ENCODE data around the gene SLC25A13.

SLC25A13 gene

DNA sequence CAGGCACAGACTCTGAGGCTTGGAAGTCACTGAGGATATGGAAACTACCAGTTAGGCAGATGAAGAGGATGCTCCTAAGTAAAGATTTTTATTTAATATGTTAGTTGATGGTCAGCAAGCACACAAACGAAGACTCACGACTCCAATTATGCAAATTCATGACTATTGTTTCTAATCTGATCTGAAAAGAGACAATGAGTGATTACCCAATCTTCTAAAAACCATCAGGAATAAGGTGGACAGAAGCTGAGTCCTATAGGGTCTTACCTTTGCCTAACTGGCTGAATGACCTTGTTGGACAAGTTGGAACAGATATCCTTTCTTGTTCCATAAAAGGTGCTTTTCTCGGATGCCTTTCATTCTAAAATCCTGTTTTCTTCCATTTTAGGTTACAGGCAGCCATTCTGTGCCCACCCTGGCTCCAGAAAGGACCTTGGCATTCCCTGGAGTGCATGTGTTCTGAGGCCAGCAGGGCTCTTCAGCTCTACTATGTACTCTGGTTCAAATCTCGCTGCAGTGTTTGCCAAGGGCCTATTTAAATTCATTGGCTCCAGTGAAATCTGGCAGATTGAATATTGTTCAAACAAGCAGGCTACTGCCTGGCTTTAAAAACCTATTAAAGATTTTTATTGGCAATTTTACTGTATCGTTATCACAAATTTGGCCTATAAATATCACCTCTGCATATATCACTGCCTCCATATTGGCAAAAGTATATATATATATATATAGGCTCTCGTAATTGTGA, 77.5 kb downstream of the SLC25A13 start:
- DNase-seq (ENCODE audit: low read depth in 2 of 2): no peak

GRCh38 chr7:96243241-96243640, 78.7 kb downstream of the SLC25A13 start:
- no peak for DNase-seq (ENCODE audit: low read depth in 2 of 2)

- no peak for DNase-seq (ENCODE audit: low read depth in 2 of 2)
Measured at GRCh38 chr7:96241855-96242254, 80.0 kb downstream of the SLC25A13 start.

- no peak for DNase-seq (ENCODE audit: low read depth in 2 of 2)
Measured at GRCh38 chr7:96238976-96239766, 82.7 kb downstream of the SLC25A13 start.

DNA sequence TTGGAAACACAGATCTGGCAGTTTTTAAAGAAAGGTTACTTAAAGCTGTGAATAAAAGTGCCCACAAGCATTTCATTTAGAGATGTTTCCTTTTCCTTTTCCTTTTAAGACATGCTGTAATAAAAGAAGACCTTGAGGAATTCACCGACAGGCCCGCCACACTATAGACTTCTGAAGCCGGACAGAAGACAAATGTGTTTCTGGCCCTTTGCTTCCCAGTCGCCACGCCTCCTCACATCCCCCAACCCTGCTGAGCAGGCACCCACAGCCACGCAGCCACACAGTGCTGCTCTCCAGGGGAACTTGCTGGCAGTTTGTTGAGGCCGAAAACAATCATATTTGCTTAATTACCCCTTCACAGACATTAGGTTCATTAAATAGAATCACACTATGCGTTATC, 83.4 kb downstream of the SLC25A13 start:
- DNase-seq (ENCODE audit: low read depth in 2 of 2): no peak

- no peak for DNase-seq (ENCODE audit: low read depth in 2 of 2)
Measured at GRCh38 chr7:96237040-96237439, 84.9 kb downstream of the SLC25A13 start.

DNA sequence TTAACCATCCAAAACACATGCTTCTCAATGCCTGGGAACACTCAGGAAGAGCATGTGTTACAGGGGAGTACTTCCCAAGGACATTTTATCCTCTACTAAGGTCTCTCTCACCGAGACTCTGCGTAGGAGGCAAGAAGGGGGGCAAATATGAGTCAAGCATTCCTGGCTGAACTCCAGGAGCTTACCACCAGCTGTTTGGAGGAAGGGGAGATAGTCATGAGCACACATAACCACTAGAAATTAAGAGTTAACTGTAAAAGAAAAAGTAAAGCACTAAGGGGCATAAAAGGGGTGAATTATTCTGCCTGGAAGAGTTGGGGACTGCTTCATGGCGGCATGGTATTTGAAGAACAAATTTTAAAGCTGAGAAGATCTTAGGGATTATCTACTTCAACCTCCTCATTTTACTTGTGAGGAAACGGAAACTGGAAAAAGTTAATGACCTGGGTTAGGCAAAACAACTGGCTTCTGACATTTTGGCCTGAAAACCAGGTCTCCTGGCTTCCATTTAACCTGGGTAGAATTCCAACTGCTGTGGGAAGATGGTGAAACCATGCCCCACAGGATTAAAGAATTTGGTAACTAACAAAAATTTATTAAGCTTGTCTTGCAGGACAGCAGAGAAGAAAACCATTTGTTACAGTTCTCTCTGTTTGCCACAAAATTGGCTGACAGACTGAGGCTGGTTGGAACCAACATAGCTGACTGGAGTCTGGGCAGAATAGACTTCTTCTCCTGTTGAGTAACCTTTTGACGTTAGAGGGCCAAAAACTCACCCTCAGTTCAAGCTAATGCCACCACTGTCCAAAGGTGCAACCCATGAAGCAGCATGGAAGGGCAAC, 85.5 kb downstream of the SLC25A13 start:
- no peak for DNase-seq (ENCODE audit: low read depth in 2 of 2)

DNA sequence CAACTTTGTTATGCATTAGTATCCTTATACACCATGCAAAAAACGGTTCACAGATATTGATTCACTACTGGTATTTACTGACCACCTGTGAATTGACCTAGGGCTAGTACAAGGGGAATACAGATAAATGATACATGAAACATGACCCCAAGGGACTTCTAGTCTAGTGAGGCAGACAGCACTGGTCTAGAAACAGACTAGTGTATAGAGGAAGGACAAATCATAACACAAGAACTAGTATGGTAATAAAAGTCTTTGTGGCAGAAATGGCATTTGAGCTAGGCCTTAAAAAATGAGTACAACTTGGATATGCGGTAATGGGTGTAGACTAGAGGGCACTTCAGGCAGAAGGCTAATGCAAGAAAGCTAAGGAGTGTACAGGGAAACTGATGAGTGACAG, 86.6 kb downstream of the SLC25A13 start:
- no peak for DNase-seq (ENCODE audit: low read depth in 2 of 2)

- DNase-seq (ENCODE audit: low read depth in 2 of 2): no peak
Measured at GRCh38 chr7:96233528-96234154, 88.3 kb downstream of the SLC25A13 start.

DNA sequence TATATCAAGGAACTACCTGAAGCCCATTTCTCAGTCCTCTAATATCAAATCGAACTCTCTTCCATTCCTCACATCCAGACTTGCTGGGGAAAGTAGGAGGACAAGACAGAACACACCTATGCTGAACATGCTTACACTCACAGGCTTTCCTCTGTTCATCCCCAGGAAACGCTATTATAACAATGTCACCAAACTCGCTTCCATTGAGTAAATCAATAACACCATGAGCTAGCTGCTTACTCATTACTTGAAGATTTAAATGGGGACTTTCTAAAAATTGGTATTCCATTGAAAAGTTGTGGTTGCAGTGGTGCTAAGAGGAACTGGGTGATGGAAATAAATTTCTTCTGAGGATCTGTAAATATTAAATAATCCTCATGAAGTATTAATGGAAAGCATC, 88.8 kb downstream of the SLC25A13 start:
- DNase-seq (ENCODE audit: low read depth in 2 of 2): no peak

DNA sequence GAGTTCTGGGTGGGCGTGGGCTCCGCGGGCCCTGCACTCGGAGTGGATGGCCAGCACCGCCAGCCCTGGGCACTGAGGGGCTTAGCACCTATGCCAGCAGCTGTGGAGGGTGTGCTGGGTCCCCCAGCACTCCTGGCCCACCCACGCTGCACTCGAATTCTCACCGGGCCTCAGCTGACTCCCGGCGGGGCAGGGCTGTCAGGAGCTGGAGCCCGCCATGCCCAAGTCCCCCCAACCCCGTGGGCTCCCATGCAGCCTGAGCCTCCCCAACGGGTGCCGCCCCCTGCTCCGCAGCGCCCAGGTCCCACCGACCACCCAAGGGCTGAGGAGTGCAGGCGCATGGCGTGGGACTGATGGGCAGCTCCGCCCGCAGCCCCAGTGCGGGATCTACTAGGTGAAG, 93.1 kb downstream of the SLC25A13 start:
- DNase-seq (ENCODE audit: low read depth in 2 of 2): no peak

- no peak for DNase-seq (ENCODE audit: low read depth in 2 of 2)
Measured at GRCh38 chr7:96225251-96225650, 96.6 kb downstream of the SLC25A13 start.

- DNase-seq (ENCODE audit: low read depth in 2 of 2): no peak
Measured at GRCh38 chr7:96224685-96225084, 97.2 kb downstream of the SLC25A13 start.

GRCh38 chr7:96224073-96224472, 97.8 kb downstream of the SLC25A13 start:
- DNase-seq (ENCODE audit: low read depth in 2 of 2): no peak

DNA sequence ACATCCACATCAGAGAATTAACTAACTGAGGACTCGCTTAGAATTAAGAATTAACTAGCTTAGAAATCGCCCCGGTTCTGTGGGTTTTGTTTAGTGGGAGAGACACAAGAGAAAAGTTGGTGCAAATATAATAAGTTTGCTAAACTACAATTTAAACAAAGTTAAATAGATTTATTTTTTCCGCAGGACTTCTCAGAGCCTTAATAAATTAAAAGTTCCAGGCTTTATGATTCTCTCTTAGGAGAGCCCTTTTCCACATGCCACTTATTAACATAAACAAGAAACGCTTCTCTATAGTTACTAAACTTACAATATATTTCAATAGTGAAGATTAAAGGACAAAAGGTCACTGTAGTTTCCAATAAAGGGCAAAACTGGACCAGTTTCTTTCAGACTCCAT, 100.0 kb downstream of the SLC25A13 start:
- no peak for DNase-seq (ENCODE audit: low read depth in 2 of 2)

DNA sequence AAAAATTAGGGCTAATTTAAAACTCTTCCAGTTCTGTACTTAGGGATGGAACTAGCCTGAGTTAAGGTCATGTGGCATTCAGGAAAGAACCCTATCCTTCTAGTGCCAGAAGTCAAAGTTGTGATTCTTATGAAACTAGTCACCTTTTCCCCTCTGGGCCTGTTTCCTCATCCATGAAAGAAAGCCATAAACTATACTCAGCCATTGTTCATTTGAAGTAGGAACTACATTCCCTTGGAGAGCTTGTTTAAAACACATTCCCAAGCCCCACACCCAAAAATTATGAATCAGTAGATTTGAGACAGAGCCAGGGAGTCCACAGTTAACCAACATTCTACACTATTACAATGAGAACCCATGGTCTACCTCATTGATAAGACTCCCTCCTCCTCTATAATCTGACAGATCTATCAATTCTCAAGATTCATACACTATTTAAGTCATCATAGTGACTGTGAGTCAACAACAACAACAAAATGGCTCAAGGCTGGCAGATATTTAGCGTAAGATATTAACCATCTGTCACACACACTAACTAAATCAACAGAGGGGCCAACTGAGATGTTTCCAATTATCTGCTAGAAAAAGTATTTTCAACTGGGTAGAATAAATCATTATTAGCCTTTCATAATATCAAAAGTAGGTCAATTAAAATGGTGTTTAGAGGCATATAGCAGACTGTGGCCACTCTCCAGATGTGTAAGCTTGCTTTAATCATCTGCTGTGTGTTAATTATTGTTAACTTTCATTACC, 102.3 kb downstream of the SLC25A13 start:
- no peak for DNase-seq (ENCODE audit: low read depth in 2 of 2)

- DNase-seq (ENCODE audit: low read depth in 2 of 2): no peak
Measured at GRCh38 chr7:96218664-96219243, 103.1 kb downstream of the SLC25A13 start.

GRCh38 chr7:96217147-96217546, 104.8 kb downstream of the SLC25A13 start:
- no peak for DNase-seq (ENCODE audit: low read depth in 2 of 2)

GRCh38 chr7:96216373-96216772, 105.5 kb downstream of the SLC25A13 start:
- no peak for DNase-seq (ENCODE audit: low read depth in 2 of 2)

GRCh38 chr7:96212474-96212873, 109.4 kb downstream of the SLC25A13 start:
- DNase-seq (ENCODE audit: low read depth in 2 of 2): no peak

GRCh38 chr7:96211954-96212353, 109.9 kb downstream of the SLC25A13 start:
- no peak for DNase-seq (ENCODE audit: low read depth in 2 of 2)

All from stimulated activated CD4-positive, alpha-beta T cell treated with anti-CD3 and anti-CD28 coated beads, Interleukin-1b, Interleukin-23, amount 100 ng/mL, for 4 hours (primary cell).